ENCODE results near the gene CYP4F11. TPM values are rescaled to one million over a fixed set of nuclear protein-coding genes. Genes with fewer than 3 reads are reported as not detected.
"Not testable (repeated sequence)": the region's sequence is repeated elsewhere in the genome, so short reads cannot be mapped to it uniquely, and the experiment has no call there.

CYP4F11 gene
- total RNA-seq, 1 donor from 2014 or later, result 0.38 TPM

- Histone ChIP-seq H3K4me3 (ENCODE audit: low read depth, low read length) (no peak overlapping the region), H3K27me3 (ENCODE audit: control insufficient read depth, insufficient read depth, low read length) (peaks cover 8% of the 10 kb centered on the region), H3K36me3 (ENCODE audit: control insufficient read depth, insufficient read depth, low read length) (no peaks in the 10 kb centered on the region)
- no peak for DNase-seq (ENCODE audit: low read depth)
- TF ChIP-seq, protein P1, sequence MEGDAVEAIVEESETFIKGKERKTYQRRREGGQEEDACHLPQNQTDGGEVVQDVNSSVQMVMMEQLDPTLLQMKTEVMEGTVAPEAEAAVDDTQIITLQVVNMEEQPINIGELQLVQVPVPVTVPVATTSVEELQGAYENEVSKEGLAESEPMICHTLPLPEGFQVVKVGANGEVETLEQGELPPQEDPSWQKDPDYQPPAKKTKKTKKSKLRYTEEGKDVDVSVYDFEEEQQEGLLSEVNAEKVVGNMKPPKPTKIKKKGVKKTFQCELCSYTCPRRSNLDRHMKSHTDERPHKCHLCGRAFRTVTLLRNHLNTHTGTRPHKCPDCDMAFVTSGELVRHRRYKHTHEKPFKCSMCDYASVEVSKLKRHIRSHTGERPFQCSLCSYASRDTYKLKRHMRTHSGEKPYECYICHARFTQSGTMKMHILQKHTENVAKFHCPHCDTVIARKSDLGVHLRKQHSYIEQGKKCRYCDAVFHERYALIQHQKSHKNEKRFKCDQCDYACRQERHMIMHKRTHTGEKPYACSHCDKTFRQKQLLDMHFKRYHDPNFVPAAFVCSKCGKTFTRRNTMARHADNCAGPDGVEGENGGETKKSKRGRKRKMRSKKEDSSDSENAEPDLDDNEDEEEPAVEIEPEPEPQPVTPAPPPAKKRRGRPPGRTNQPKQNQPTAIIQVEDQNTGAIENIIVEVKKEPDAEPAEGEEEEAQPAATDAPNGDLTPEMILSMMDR (IDR thresholded peaks at IDR 0.05; ENCODE audit: insufficient read depth, low read length, poor library complexity, severe bottlenecking), result no peak
These were observed 20.5 kb downstream of the CYP4F11 start for GRCh38 chr19:15913830-15914229.

- H3K27me3 ChIP-seq (ENCODE audit: control insufficient read depth, insufficient read depth, low read length), result peaks cover 8% of the 10 kb centered on the region
- no peak for DNase-seq (ENCODE audit: low read depth)
- no peak overlapping the region for H3K4me3 ChIP-seq (ENCODE audit: low read depth, low read length)
- TF ChIP-seq, protein P1 (IDR thresholded peaks at IDR 0.05; ENCODE audit: insufficient read depth, low read length, poor library complexity, severe bottlenecking), result no peak
- no peaks in the 10 kb centered on the region for H3K36me3 ChIP-seq (ENCODE audit: control insufficient read depth, insufficient read depth, low read length)
These were observed 20.9 kb downstream of the CYP4F11 start for GRCh38 chr19:15913384-15913783.

DNA sequence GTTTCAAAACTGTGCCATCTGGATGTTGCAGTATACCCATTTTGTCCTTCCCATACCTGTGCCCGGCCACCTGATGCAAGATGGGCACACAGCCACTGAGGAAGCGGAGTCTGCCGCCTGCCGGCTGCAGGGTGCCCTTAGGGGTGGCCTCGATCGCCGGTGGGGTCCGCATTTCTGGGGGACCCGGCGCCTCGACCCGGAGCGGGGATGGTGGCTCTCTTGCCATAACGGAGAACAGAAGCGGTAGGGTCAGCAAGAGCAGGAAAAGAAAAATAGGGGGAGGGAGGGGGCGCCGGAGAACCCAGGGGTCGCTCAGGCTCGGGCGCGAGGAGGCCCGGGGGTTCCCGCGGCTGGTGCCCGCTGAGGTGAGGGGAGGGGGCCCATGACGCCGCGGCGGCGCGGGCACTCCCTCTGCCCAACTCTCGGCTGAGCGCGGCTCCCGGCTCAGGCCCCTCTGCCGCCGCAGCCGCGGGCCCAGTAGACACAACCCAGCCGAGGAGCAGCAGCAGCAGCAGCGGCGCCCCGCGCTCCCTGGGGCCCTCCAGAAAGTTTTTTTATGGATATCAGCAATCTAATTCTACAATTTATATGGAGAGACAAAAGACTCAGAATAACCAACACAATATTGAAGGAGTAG lies 22.6 kb downstream of the CYP4F11 start:
- DNase-seq (ENCODE audit: low read depth), result no peak
- peaks cover 8% of the 10 kb centered on the region for H3K27me3 ChIP-seq (ENCODE audit: control insufficient read depth, insufficient read depth, low read length)
- H3K4me3 ChIP-seq (ENCODE audit: low read depth, low read length), result no peak overlapping the region
- no peaks in the 10 kb centered on the region for H3K36me3 ChIP-seq (ENCODE audit: control insufficient read depth, insufficient read depth, low read length)
- TF ChIP-seq, protein P1 (IDR thresholded peaks at IDR 0.05; ENCODE audit: insufficient read depth, low read length, poor library complexity, severe bottlenecking), result no peak

GRCh38 chr19:15905026-15905425 lies 29.3 kb downstream of the CYP4F11 start:
- no peak for DNase-seq (ENCODE audit: low read depth)
- TF ChIP-seq, protein P1 (IDR thresholded peaks at IDR 0.05; ENCODE audit: insufficient read depth, low read length, poor library complexity, severe bottlenecking), result no peak
- H3K36me3 ChIP-seq (ENCODE audit: control insufficient read depth, insufficient read depth, low read length), result no peaks in the 10 kb centered on the region

GRCh38 chr19:15902898-15903297 lies 31.4 kb downstream of the CYP4F11 start:
- not testable (repeated sequence) for H3K27me3 ChIP-seq (ENCODE audit: control insufficient read depth, insufficient read depth, low read length); H3K4me3 ChIP-seq (ENCODE audit: low read depth, low read length); H3K36me3 ChIP-seq (ENCODE audit: control insufficient read depth, insufficient read depth, low read length)

More at GRCh38 chr19:15905026-15905425, 29.3 kb downstream of the CYP4F11 start:
- Histone ChIP-seq H3K27me3 (ENCODE audit: control insufficient read depth, insufficient read depth, low read length) (no peaks in the 10 kb centered on the region), H3K4me3 (ENCODE audit: low read depth, low read length) (no peak overlapping the region)

GRCh38 chr19:15902254-15902653 lies 32.1 kb downstream of the CYP4F11 start:
- TF ChIP-seq, protein P1 (IDR thresholded peaks at IDR 0.05; ENCODE audit: insufficient read depth, low read length, poor library complexity, severe bottlenecking), result no peak
- H3K27me3 ChIP-seq (ENCODE audit: control insufficient read depth, insufficient read depth, low read length), result no peaks in the 10 kb centered on the region
- H3K36me3 ChIP-seq (ENCODE audit: control insufficient read depth, insufficient read depth, low read length), result no peaks in the 10 kb centered on the region
- no peak overlapping the region for H3K4me3 ChIP-seq (ENCODE audit: low read depth, low read length)
- no peak for DNase-seq (ENCODE audit: low read depth)

More at GRCh38 chr19:15902898-15903297, 31.4 kb downstream of the CYP4F11 start:
- not testable (repeated sequence) for DNase-seq (ENCODE audit: low read depth)
